K562 (cell line): ENCODE data around the gene TULP3. TPM values are rescaled to one million over a fixed set of nuclear protein-coding genes. Genes with fewer than 3 reads are reported as not detected.

ENCODE experiments used
- ATAC-seq: fragments of 200-7000 bp; cut with Tn5 transposase; 3 replicates; pipeline ENCODE4 v1.9.1; 2020; ENCODE audit warnings: moderate library complexity
- BruUV-seq: library from RNA; stranded (reverse); fragments of 400-500 nt; replicated peaks from 2 replicates; lab custom pipeline; 2021; lab: Mats Ljungman, UMichigan
- CTCF ChIA-PET: fragments of 300-600 bp; formaldehyde crosslinking; extraction: SDS; loops from one replicate; lab custom pipeline; 2021; ENCODE audit warnings: low intra/inter-chr PET ratio; lab: Yijun Ruan, JAX
- POLR2A ChIA-PET: fragments of 300-600, 350-650 bp; sonication (Branson Sonifier 250); formaldehyde crosslinking; extraction: SDS; loops from one replicate; lab custom pipeline; 2021; ENCODE audit warnings: antibody characterized with exemption, inconsistent platforms; lab: Yijun Ruan, JAX
- DNase-seq, 4 experiments: peaks; one replicate each; pipeline versions ENCODE4 v3.0.0 to v3.0.0-alpha.2; 2011 to 2018; ENCODE audit warnings: low spot score in 3 of 4, mixed read lengths in 3 of 4; ENCODE audit errors: extremely low read depth in 1 of 4
- FAIRE-seq: peaks from 2 replicates; lab custom pipeline; 2011; peaks lifted over from hg19 to GRCh38; lab: Jason Lieb, UNC
- H2AFZ ChIP-seq: 2 replicates; pipeline ENCODE4 v1.6.0; 2011; ENCODE audit warnings: low read depth, low read length, control low read depth, inconsistent platforms
- H3K27ac ChIP-seq: fragments of 200-600 bp; 3 replicates; pipeline ENCODE4 v1.8.0; 2011; ENCODE audit warnings: low read depth, mild to moderate bottlenecking, control low read depth, inconsistent platforms, low read length, moderate library complexity, mixed read lengths; ENCODE audit errors: extremely low read depth
- H3K27me3 ChIP-seq, 2 experiments: fragments of 300-600 bp in 1 of 2; 2 replicates in 1 of 2; 3 replicates in 1 of 2; pipeline versions ENCODE4 v1.6.0 to v1.8.0; 2011; ENCODE audit warnings: inconsistent platforms in 2 of 2, low read length in 2 of 2, mild to moderate bottlenecking in 1 of 2, mixed read lengths in 1 of 2, moderate library complexity in 1 of 2; ENCODE audit not compliant: control insufficient read depth in 2 of 2, insufficient read depth in 2 of 2
- H3K36me3 ChIP-seq: fragments of 300-600 bp; 3 replicates; pipeline ENCODE4 v1.8.0; 2011; ENCODE audit warnings: mild to moderate bottlenecking, low read length, inconsistent platforms; ENCODE audit not compliant: control insufficient read depth, insufficient read depth
- H3K4me1 ChIP-seq, 2 experiments: fragments of 200-600 bp in 1 of 2; replicated peaks in 1 of 2; 2 replicates in 1 of 2; 3 replicates in 1 of 2; pipeline versions ENCODE4 v1.5.1 to v1.8.0; 2011; ENCODE audit warnings: inconsistent platforms in 2 of 2, low read length in 2 of 2, mild to moderate bottlenecking in 1 of 2, mixed read lengths in 1 of 2, moderate library complexity in 1 of 2; ENCODE audit not compliant: control insufficient read depth in 2 of 2, insufficient read depth in 2 of 2
- H3K4me2 ChIP-seq: 2 replicates; pipeline ENCODE4 v1.6.1; 2011; ENCODE audit warnings: low read length, control low read depth, inconsistent platforms, mixed read lengths; ENCODE audit not compliant: insufficient read depth
- H3K4me3 ChIP-seq: fragments of 200-600 bp; sonication (generic), shearing (Covaris generic); 2 replicates; pipeline ENCODE4 v1.5.1; 2016; ENCODE audit warnings: control low read depth, inconsistent platforms
- H3K79me2 ChIP-seq: fragments of 200-600 bp; 3 replicates; pipeline ENCODE4 v1.8.0; 2011; ENCODE audit warnings: low read length, inconsistent platforms; ENCODE audit not compliant: control insufficient read depth, insufficient read depth
- H3K9ac ChIP-seq, 2 experiments: 2 replicates each; pipeline versions ENCODE4 v1.6.0 to v1.6.1; 2011; ENCODE audit warnings: low read depth in 2 of 2, low read length in 2 of 2, control low read depth in 1 of 2, inconsistent platforms in 1 of 2, mild to moderate bottlenecking in 1 of 2, mixed read lengths in 1 of 2; ENCODE audit not compliant: insufficient read depth in 1 of 2
- H3K9me1 ChIP-seq: one replicate; pipeline ENCODE4 v1.6.0; 2011; ENCODE audit warnings: inconsistent platforms, mild to moderate bottlenecking, low read length, moderate library complexity; ENCODE audit not compliant: control insufficient read depth, insufficient read depth
- H3K9me3 ChIP-seq: replicated peaks from 2 replicates; pipeline ENCODE4 v1.5.1; 2011; ENCODE audit warnings: low read depth, low read length, inconsistent platforms; ENCODE audit not compliant: control insufficient read depth, insufficient read depth
- H4K20me1 ChIP-seq: replicated peaks from 2 replicates; pipeline ENCODE4 v1.6.1; 2011; ENCODE audit warnings: low read length, inconsistent platforms, mixed read lengths; ENCODE audit not compliant: control insufficient read depth, insufficient read depth
- BRD4 ChIP-seq: fragments of 200-600 bp; sonication (generic); IDR thresholded peaks from 2 replicates; pipeline ENCODE4 v1.6.1; 2017; ENCODE audit warnings: inconsistent platforms
- DMBX1 ChIP-seq: fragments of 250-450 bp; sonication (Bioruptor Pico); IDR thresholded peaks from 2 replicates; pipeline ENCODE4 v1.8.0; 2022; ENCODE audit warnings: inconsistent platforms, mild to moderate bottlenecking, moderate library complexity, borderline replicate concordance
- HMBOX1 ChIP-seq: sonication (generic); IDR thresholded peaks from 2 replicates; pipeline ENCODE4 v1.6.1; 2016
- HMGN3 ChIP-seq: IDR thresholded peaks from 2 replicates; pipeline ENCODE4 v1.6.1; 2011; ENCODE audit warnings: borderline replicate concordance, low read depth, mild to moderate bottlenecking, mixed read lengths, low read length; ENCODE audit not compliant: insufficient read length; ENCODE audit errors: extremely low read depth
- JUN ChIP-seq, 2 experiments: sonication (generic) in 1 of 2; formaldehyde crosslinking in 1 of 2; IDR thresholded peaks; 2 replicates each; pipeline versions ENCODE4 v1.6.1 to v1.8.0; 2012 to 2022; ENCODE audit warnings: borderline replicate concordance in 2 of 2, mild to moderate bottlenecking in 2 of 2, improper control_type of control experiment in 1 of 2, low read depth in 1 of 2, low read length in 1 of 2, missing genetic modification reagents in 1 of 2
- SIX5 ChIP-seq, 2 experiments: IDR thresholded peaks; 2 replicates each; pipeline ENCODE4 v1.6.1; 2011; ENCODE audit warnings: low read length in 2 of 2, borderline replicate concordance in 1 of 2, low read depth in 1 of 2, mild to moderate bottlenecking in 1 of 2, moderate library complexity in 1 of 2; ENCODE audit not compliant: insufficient read depth in 1 of 2
- SMAD1 ChIP-seq: fragments of 150-350 bp; IDR thresholded peaks from 2 replicates; pipeline ENCODE4 v1.6.1; 2014; ENCODE audit warnings: low read length, low read depth; ENCODE audit not compliant: partially characterized antibody
- TAF15 ChIP-seq: fragments of 200-400 bp; formaldehyde crosslinking; IDR thresholded peaks from 2 replicates; pipeline ENCODE4 v1.6.1; 2017; ENCODE audit warnings: mild to moderate bottlenecking, low read depth, low read length, moderate library complexity
- TSC22D4 ChIP-seq: fragments of 450-650 bp; IDR thresholded peaks from 2 replicates; pipeline ENCODE4 v1.6.1; 2016; ENCODE audit warnings: missing genetic modification characterization, missing biosample characterization, control low read depth
- ZNF408 ChIP-seq: fragments of 250-450 bp; sonication (Bioruptor Pico); IDR thresholded peaks from 2 replicates; pipeline ENCODE4 v1.4.0; 2020; ENCODE audit warnings: low read depth, mild to moderate bottlenecking, moderate library complexity
- whole genome bisulfite sequencing: fragments of 100-300 bp; shearing (Covaris generic); methylation state at CpG from one replicate; pipeline ENCODE4 v1.1.6; 2016; ENCODE audit warnings: low coverage, mixed read lengths; ENCODE audit not compliant: insufficient coverage; ENCODE audit errors: missing lambda C conversion rate; 5-methylcytosine and 5-hydroxymethylcytosine counted together
- in situ Hi-C: fragments of 300-500 bp; cut with MboI; formaldehyde crosslinking; loops from 4 replicates; pipeline ENCODE4 v1.15.0; 2018; ENCODE audit warnings: inconsistent platforms, mixed read lengths
- intact Hi-C: fragments of 100-400 bp; cut with micrococcal nuclease; formaldehyde crosslinking; loops from 2 replicates; pipeline ENCODE4 v1.14.2; 2022
- polyA plus RNA-seq, 8 experiments: library from polyadenylated mRNA; depleted of rRNA in 4 of 8; stranded (reverse) in 5 of 8; unstranded in 3 of 8; fragments of >200 nt; fragmentation: Nextera tagmentation in 2 of 8; fragmentation: Illumina TruSeq in 1 of 8; extraction: Ambion mirVana in 2 of 8; extraction: Trizol in 1 of 8; gene quantifications; 2 replicates each; pipeline versions ENCODE4 v1.2.1 to v1.2.3, GENCODE V29; 2011 to 2014; ENCODE audit warnings: inconsistent platforms in 1 of 8, missing spikeins in 1 of 8
- total RNA-seq, 7 experiments: library from RNA; depleted of rRNA in 6 of 7; stranded (reverse); fragments of >200 nt in 6 of 7; fragmentation: Illumina TruSeq in 2 of 7; extraction: Trizol in 2 of 7; gene quantifications; 2 replicates each; pipeline versions ENCODE4 v1.2.1 to v1.2.3, GENCODE V29; 2011 to 2021; ENCODE audit warnings: low replicate concordance in 1 of 7
- TF ChIP-seq, protein P1 (sequence below): fragments of 200-800 bp; sonication (Bioruptor generic); IDR thresholded peaks from 2 replicates; pipeline ENCODE4 v1.6.1; 2016; ENCODE audit warnings: missing genetic modification characterization, missing compliant biosample characterization
- TF ChIP-seq, protein P2 (sequence below): fragments of 250-450 bp; sonication (Bioruptor Pico); IDR thresholded peaks from 2 replicates; pipeline ENCODE4 v1.4.0; 2020; ENCODE audit warnings: mild to moderate bottlenecking, moderate library complexity, borderline replicate concordance

Gene TULP3
- total and polyA plus RNA-seq, 9 of the 15 experiments (the other 6 are each of a cell fraction or from before 2014, with no cell fraction given): 3.6 to 13.3 (median 7.3) TPM

GRCh38 chr12:2930865-2931264, 40.2 kb downstream of the TULP3 start:
- Histone ChIP-seq H3K79me2 (no peaks in the 10 kb centered on the region), H3K27me3 (no peaks in the 10 kb centered on the region), H3K4me1 (no peaks in the 10 kb centered on the region), H3K4me3 (no peak overlapping the region), H2AFZ (no peak overlapping the region), H3K27ac (no peak overlapping the region), H3K9me1 (no peaks in the 10 kb centered on the region), H3K36me3 (peaks cover 8% of the 10 kb centered on the region; the same call in 1 of the 3 replicates), H4K20me1 (no peaks in the 10 kb centered on the region), H3K9me3 (no peaks in the 10 kb centered on the region), H3K9ac (no peak overlapping the region), H3K4me2 (no peak overlapping the region)
- ATAC-seq: no peak
- ChIA-PET CTCF (no interaction called here), POLR2A (no interaction called here)
- in situ Hi-C loops (no loop called here), intact Hi-C loops (no loop called here)
- BruUV-seq: no TSS peak
- 69% methylated on average over 7 of the region's 8 CpGs for WGBS
- DNase-seq: no peak
- no peak for FAIRE-seq
- TF ChIP-seq HMBOX1 (no peak), JUN (IDR thresholded peaks at IDR 0.05; ENCODE audit: borderline replicate concordance, low read depth, low read length) (no peak), JUN (CRISPR knock-in tag; IDR thresholded peaks at IDR 0.05; ENCODE audit: borderline replicate concordance) (no peak), HMGN3 (no peak), SMAD1 (no peak), TSC22D4 (tag) (no peak), SIX5 (IDR thresholded peaks at IDR 0.05; ENCODE audit: borderline replicate concordance in 1 of 2, insufficient read depth in 1 of 2, low read depth in 1 of 2, low read length in 2 of 2) (no peak), BRD4 (no peak), TAF15 (no peak), ZNF408 (CRISPR knock-in tag) (no peak), DMBX1 (CRISPR knock-in tag) (no peak)
- TF ChIP-seq, protein P1, sequence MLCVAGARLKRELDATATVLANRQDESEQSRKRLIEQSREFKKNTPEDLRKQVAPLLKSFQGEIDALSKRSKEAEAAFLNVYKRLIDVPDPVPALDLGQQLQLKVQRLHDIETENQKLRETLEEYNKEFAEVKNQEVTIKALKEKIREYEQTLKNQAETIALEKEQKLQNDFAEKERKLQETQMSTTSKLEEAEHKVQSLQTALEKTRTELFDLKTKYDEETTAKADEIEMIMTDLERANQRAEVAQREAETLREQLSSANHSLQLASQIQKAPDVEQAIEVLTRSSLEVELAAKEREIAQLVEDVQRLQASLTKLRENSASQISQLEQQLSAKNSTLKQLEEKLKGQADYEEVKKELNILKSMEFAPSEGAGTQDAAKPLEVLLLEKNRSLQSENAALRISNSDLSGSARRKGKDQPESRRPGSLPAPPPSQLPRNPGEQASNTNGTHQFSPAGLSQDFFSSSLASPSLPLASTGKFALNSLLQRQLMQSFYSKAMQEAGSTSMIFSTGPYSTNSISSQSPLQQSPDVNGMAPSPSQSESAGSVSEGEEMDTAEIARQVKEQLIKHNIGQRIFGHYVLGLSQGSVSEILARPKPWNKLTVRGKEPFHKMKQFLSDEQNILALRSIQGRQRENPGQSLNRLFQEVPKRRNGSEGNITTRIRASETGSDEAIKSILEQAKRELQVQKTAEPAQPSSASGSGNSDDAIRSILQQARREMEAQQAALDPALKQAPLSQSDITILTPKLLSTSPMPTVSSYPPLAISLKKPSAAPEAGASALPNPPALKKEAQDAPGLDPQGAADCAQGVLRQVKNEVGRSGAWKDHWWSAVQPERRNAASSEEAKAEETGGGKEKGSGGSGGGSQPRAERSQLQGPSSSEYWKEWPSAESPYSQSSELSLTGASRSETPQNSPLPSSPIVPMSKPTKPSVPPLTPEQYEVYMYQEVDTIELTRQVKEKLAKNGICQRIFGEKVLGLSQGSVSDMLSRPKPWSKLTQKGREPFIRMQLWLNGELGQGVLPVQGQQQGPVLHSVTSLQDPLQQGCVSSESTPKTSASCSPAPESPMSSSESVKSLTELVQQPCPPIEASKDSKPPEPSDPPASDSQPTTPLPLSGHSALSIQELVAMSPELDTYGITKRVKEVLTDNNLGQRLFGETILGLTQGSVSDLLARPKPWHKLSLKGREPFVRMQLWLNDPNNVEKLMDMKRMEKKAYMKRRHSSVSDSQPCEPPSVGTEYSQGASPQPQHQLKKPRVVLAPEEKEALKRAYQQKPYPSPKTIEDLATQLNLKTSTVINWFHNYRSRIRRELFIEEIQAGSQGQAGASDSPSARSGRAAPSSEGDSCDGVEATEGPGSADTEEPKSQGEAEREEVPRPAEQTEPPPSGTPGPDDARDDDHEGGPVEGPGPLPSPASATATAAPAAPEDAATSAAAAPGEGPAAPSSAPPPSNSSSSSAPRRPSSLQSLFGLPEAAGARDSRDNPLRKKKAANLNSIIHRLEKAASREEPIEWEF: no peak
- TF ChIP-seq, protein P2, sequence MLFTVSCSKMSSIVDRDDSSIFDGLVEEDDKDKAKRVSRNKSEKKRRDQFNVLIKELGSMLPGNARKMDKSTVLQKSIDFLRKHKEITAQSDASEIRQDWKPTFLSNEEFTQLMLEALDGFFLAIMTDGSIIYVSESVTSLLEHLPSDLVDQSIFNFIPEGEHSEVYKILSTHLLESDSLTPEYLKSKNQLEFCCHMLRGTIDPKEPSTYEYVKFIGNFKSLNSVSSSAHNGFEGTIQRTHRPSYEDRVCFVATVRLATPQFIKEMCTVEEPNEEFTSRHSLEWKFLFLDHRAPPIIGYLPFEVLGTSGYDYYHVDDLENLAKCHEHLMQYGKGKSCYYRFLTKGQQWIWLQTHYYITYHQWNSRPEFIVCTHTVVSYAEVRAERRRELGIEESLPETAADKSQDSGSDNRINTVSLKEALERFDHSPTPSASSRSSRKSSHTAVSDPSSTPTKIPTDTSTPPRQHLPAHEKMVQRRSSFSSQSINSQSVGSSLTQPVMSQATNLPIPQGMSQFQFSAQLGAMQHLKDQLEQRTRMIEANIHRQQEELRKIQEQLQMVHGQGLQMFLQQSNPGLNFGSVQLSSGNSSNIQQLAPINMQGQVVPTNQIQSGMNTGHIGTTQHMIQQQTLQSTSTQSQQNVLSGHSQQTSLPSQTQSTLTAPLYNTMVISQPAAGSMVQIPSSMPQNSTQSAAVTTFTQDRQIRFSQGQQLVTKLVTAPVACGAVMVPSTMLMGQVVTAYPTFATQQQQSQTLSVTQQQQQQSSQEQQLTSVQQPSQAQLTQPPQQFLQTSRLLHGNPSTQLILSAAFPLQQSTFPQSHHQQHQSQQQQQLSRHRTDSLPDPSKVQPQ (CRISPR knock-in tag): no peak
